ENCODE measurements around the gene KCNMB2.

- TF ChIP-seq CTCF (optimal IDR thresholded peaks at IDR 0.05 in 1 of 3, IDR thresholded peaks at IDR 0.05 in 1 of 3, conservative IDR thresholded peaks at IDR 0.05 in 1 of 3; ENCODE audit: extremely low read depth in 1 of 3, insufficient read depth in 2 of 3, low read length in 3 of 3) (no peak), EZH2 (IDR thresholded peaks at IDR 0.05; ENCODE audit: low read length) (no peak)
Measured at GRCh38 chr3:178712247-178712646, 176.0 kb downstream of the KCNMB2 start.

Measured in keratinocyte (primary cell).